ENCODE data around the gene ALG10. TPM values are rescaled to one million over a fixed set of nuclear protein-coding genes. Genes with fewer than 3 reads are reported as not detected.
"Not testable (repeated sequence)": the region's sequence is repeated elsewhere in the genome, so short reads cannot be mapped to it uniquely, and the experiment has no call there.

Gene ALG10
- total and polyA plus RNA-seq, 4 donors: 2.3 to 6.5 (median 4.8) TPM

GRCh38 chr12:34021071-34021470, 1.2 kb upstream of the ALG10 start:
- H3K9me3 ChIP-seq (ENCODE audit: control insufficient read depth, low read length): no peaks in the 10 kb centered on the region
- no peak overlapping the region for H3K4me3 ChIP-seq (ENCODE audit: low read length in 2 of 2)
- 87 to 90% methylated on average over 1 of the region's 1 CpG for WGBS, 2 donors
- DNase-seq (no peak), ATAC-seq (ENCODE audit: low FRiP score) (no peak)
- intact Hi-C loops (cut with DNase I): loop anchor here (5.0 kb wide), 1 partner anchor 1264 kb away; the partner anchor contains the start of gene YARS2 (in 2 of the 2)
- H3K36me3 ChIP-seq (ENCODE audit: control insufficient read depth in 1 of 2, insufficient read depth in 2 of 2, low read length in 1 of 2): no peaks in the 10 kb centered on the region
- no peaks in the 10 kb centered on the region for H3K27me3 ChIP-seq (ENCODE audit: control insufficient read depth in 1 of 2, insufficient read depth in 2 of 2, low read length in 1 of 2)
- no peaks in the 10 kb centered on the region for H3K4me1 ChIP-seq (ENCODE audit: control insufficient read depth in 1 of 2, insufficient read depth in 2 of 2, low read length in 2 of 2)
- H3K27ac ChIP-seq (ENCODE audit: low read depth in 1 of 2, low read length in 2 of 2): no peak overlapping the region

DNA sequence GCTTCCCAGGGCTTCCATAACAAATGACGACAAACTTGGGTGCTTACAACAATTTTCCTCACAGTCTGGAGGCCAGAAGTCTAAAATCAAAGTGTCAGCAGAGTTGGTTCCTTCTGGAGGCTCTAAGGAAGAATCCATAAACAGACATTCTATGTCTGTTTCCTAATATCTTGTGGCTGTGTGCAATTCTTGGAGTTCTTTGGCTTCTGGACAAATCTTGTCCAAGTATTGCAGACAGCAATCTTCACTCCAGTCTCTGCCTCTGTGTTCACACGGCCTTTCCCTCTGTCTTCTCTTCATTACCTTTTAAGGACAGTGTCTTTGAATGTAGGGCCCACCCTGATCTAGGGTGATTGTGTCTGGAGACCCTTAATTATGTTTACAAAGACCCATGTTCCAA, 5.4 kb downstream of the ALG10 start:
- H3K27ac ChIP-seq (ENCODE audit: low read depth in 1 of 2, low read length in 2 of 2); ATAC-seq (ENCODE audit: low FRiP score); H3K36me3 ChIP-seq (ENCODE audit: control insufficient read depth in 1 of 2, insufficient read depth in 2 of 2, low read length in 1 of 2); H3K27me3 ChIP-seq (ENCODE audit: control insufficient read depth in 1 of 2, insufficient read depth in 2 of 2, low read length in 1 of 2); H3K9me3 ChIP-seq (ENCODE audit: control insufficient read depth, low read length); intact Hi-C loops (cut with DNase I); DNase-seq; H3K4me1 ChIP-seq (ENCODE audit: control insufficient read depth in 1 of 2, insufficient read depth in 2 of 2, low read length in 2 of 2); H3K4me3 ChIP-seq (ENCODE audit: low read length in 2 of 2): not testable (repeated sequence)
- WGBS, 2 donors: 76 to 78% methylated on average over 2 of the region's 2 CpGs

DNA sequence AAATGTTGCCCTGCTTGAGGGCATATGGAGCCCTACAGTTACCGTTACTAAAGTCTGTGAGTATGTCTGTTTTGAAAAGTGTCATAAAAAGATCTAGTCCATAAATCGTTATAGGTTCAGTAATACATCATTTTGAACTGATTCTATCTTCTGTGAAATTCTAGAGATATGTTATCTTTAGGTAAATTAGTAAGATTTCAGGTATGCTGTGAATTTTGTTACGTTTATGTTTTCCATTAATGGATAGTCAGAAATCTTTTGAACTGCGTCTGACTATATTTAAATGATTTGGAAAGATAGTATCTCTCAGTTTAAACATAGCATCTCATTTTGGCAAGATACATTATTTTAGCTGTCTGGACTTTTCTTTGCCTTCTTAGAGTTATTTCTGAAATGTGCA, 8.3 kb downstream of the ALG10 start:
- H3K4me1 ChIP-seq (ENCODE audit: control insufficient read depth in 1 of 2, insufficient read depth in 2 of 2, low read length in 2 of 2): no peaks in the 10 kb centered on the region
- WGBS, 2 donors: 51 to 60% methylated on average over 4 of the region's 4 CpGs
- H3K36me3 ChIP-seq (ENCODE audit: control insufficient read depth in 1 of 2, insufficient read depth in 2 of 2, low read length in 1 of 2): no peaks in the 10 kb centered on the region
- H3K27ac ChIP-seq (ENCODE audit: low read depth in 1 of 2, low read length in 2 of 2): no peak overlapping the region
- intact Hi-C loops (cut with DNase I): no loop called here
- no peaks in the 10 kb centered on the region for H3K27me3 ChIP-seq (ENCODE audit: control insufficient read depth in 1 of 2, insufficient read depth in 2 of 2, low read length in 1 of 2)
- DNase-seq (no peak), ATAC-seq (ENCODE audit: low FRiP score) (no peak)
- no peak overlapping the region for H3K4me3 ChIP-seq (ENCODE audit: low read length in 2 of 2)
- H3K9me3 ChIP-seq (ENCODE audit: control insufficient read depth, low read length): no peaks in the 10 kb centered on the region

- no peak overlapping the region for H3K27ac ChIP-seq (ENCODE audit: low read depth in 1 of 2, low read length in 2 of 2)
- ATAC-seq (ENCODE audit: low FRiP score): no peak
- intact Hi-C loops (cut with DNase I): no loop called here
Measured at GRCh38 chr12:34033628-34034296, 11.5 kb downstream of the ALG10 start.

DNA sequence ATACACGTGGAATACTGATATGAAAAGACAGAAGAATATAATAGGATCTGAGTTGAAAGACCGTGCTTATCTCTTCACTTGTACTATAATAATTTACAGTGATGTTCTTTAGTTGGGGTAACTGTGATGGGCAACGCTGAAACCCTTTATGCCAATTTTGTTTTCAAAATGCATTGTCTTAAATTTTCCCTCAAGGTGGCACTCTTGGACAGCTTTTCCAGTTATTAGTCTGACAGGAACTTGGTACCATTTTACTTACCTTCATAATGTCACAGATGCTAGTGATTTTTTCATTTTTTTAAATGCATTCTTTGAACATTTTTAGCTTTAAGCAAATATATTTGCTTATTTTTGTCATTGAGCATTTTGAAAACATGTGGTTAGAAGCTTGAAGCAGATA, 16.1 kb downstream of the ALG10 start:
- DNase-seq; H3K9me3 ChIP-seq (ENCODE audit: control insufficient read depth, low read length); H3K4me3 ChIP-seq (ENCODE audit: low read length in 2 of 2); H3K27me3 ChIP-seq (ENCODE audit: control insufficient read depth in 1 of 2, insufficient read depth in 2 of 2, low read length in 1 of 2); H3K27ac ChIP-seq (ENCODE audit: low read depth in 1 of 2, low read length in 2 of 2); ATAC-seq (ENCODE audit: low FRiP score); H3K4me1 ChIP-seq (ENCODE audit: control insufficient read depth in 1 of 2, insufficient read depth in 2 of 2, low read length in 2 of 2); H3K36me3 ChIP-seq (ENCODE audit: control insufficient read depth in 1 of 2, insufficient read depth in 2 of 2, low read length in 1 of 2); intact Hi-C loops (cut with DNase I): not testable (repeated sequence)
- 75 to 81% methylated on average over 3 of the region's 3 CpGs for WGBS, 2 donors

More at GRCh38 chr12:34033628-34034296, 11.5 kb downstream of the ALG10 start:
- Histone ChIP-seq H3K36me3 (ENCODE audit: control insufficient read depth in 1 of 2, insufficient read depth in 2 of 2, low read length in 1 of 2) (no peaks in the 10 kb centered on the region), H3K27me3 (ENCODE audit: control insufficient read depth in 1 of 2, insufficient read depth in 2 of 2, low read length in 1 of 2) (no peaks in the 10 kb centered on the region), H3K4me3 (ENCODE audit: low read length in 2 of 2) (no peak overlapping the region), H3K4me1 (ENCODE audit: control insufficient read depth in 1 of 2, insufficient read depth in 2 of 2, low read length in 2 of 2) (no peaks in the 10 kb centered on the region), H3K9me3 (ENCODE audit: control insufficient read depth, low read length) (no peaks in the 10 kb centered on the region)
- 23 to 30% methylated on average over 1 of the region's 1 CpG for WGBS, 2 donors
- no peak for DNase-seq

GRCh38 chr12:34046570-34046969, 24.3 kb downstream of the ALG10 start:
- Histone ChIP-seq H3K27ac (ENCODE audit: low read depth in 1 of 2, low read length in 2 of 2) (no peak overlapping the region), H3K27me3 (ENCODE audit: control insufficient read depth in 1 of 2, insufficient read depth in 2 of 2, low read length in 1 of 2) (no peaks in the 10 kb centered on the region), H3K4me3 (ENCODE audit: low read length in 2 of 2) (no peak overlapping the region), H3K4me1 (ENCODE audit: control insufficient read depth in 1 of 2, insufficient read depth in 2 of 2, low read length in 2 of 2) (no peaks in the 10 kb centered on the region), H3K36me3 (ENCODE audit: control insufficient read depth in 1 of 2, insufficient read depth in 2 of 2, low read length in 1 of 2) (no peaks in the 10 kb centered on the region), H3K9me3 (ENCODE audit: control insufficient read depth, low read length) (no peaks in the 10 kb centered on the region)
- DNase-seq (no peak), ATAC-seq (ENCODE audit: low FRiP score) (no peak)
- intact Hi-C loops (cut with DNase I): no loop called here

DNA sequence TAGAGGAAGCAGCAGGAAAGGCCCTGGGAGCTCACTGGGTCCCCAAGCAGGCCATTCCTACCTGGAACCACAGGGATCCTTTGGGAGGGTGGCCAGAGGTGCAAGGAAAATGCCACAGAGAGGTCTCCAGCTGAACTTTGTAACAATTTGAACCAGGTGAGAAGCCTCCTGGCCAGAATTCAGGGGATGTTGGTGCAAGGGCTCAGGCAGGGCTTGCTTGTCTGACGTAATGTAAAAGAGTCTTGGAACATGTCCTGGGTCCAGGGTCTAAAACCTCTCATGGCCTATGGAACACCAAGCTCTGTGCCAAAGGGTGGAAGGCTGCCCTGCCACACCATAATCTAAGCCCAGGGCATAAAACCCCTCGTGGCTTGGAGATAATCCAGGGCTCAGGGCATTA, 25.6 kb downstream of the ALG10 start:
- intact Hi-C loops (cut with DNase I); H3K27ac ChIP-seq (ENCODE audit: low read depth in 1 of 2, low read length in 2 of 2); DNase-seq; H3K27me3 ChIP-seq (ENCODE audit: control insufficient read depth in 1 of 2, insufficient read depth in 2 of 2, low read length in 1 of 2); H3K9me3 ChIP-seq (ENCODE audit: control insufficient read depth, low read length); H3K36me3 ChIP-seq (ENCODE audit: control insufficient read depth in 1 of 2, insufficient read depth in 2 of 2, low read length in 1 of 2); H3K4me1 ChIP-seq (ENCODE audit: control insufficient read depth in 1 of 2, insufficient read depth in 2 of 2, low read length in 2 of 2); ATAC-seq (ENCODE audit: low FRiP score); H3K4me3 ChIP-seq (ENCODE audit: low read length in 2 of 2): not testable (repeated sequence)
- WGBS, 2 donors: 67 to 74% methylated on average over 2 of the region's 2 CpGs

DNA sequence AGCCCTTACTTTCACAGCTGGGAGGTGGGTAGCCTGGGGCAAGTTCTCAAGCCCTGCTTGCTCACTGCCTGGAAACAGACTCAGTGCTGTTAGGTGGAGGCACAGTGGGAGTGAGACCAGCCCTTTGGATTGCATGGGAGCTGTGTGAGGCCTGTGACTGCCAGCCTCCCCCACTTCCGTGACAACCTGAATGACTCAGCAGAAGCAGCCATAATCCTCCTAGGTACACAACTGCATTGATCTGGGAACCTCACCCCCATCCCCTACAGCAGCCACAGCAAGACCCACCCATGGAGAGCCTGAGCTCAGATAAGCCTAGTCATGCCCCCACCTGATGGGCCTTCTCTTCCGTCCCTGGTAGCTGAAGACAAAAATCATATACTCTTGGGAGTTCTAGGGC, 26.4 kb downstream of the ALG10 start:
- Histone ChIP-seq H3K9me3 (ENCODE audit: control insufficient read depth, low read length) (no peaks in the 10 kb centered on the region), H3K4me3 (ENCODE audit: low read length in 2 of 2) (no peak overlapping the region), H3K27ac (ENCODE audit: low read depth in 1 of 2, low read length in 2 of 2) (no peak overlapping the region), H3K36me3 (ENCODE audit: control insufficient read depth in 1 of 2, insufficient read depth in 2 of 2, low read length in 1 of 2) (no peaks in the 10 kb centered on the region), H3K27me3 (ENCODE audit: control insufficient read depth in 1 of 2, insufficient read depth in 2 of 2, low read length in 1 of 2) (no peaks in the 10 kb centered on the region), H3K4me1 (ENCODE audit: control insufficient read depth in 1 of 2, insufficient read depth in 2 of 2, low read length in 2 of 2) (no peaks in the 10 kb centered on the region)
- 93 to 100% methylated on average over 2 of the region's 2 CpGs for WGBS, 2 donors
- intact Hi-C loops (cut with DNase I): no loop called here
- DNase-seq (no peak), ATAC-seq (ENCODE audit: low FRiP score) (no peak)

DNA sequence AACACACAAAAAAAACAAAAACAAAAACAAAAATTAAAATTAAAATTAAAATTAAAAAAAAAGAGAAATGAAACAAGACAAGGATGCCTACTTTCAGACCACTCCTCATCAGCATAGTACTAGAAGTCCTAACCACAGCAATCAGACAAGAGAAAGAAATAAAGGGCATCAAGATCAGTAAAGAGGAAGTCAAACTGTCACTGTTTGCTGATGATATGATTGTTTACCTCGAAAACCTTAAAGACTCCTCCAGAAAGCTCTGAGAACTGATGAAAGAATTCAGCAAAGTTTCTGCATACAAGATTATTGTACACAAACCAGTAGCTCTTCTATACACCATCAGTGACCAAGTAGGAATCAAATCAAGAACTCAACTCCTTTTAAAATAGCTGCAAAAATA, 29.2 kb downstream of the ALG10 start:
- WGBS, 2 donors: 65 to 70% methylated on average over 1 of the region's 1 CpG
- Histone ChIP-seq H3K36me3 (ENCODE audit: control insufficient read depth in 1 of 2, insufficient read depth in 2 of 2, low read length in 1 of 2) (no peaks in the 10 kb centered on the region), H3K4me3 (ENCODE audit: low read length in 2 of 2) (no peak overlapping the region), H3K27me3 (ENCODE audit: control insufficient read depth in 1 of 2, insufficient read depth in 2 of 2, low read length in 1 of 2) (no peaks in the 10 kb centered on the region), H3K27ac (ENCODE audit: low read depth in 1 of 2, low read length in 2 of 2) (no peak overlapping the region), H3K9me3 (ENCODE audit: control insufficient read depth, low read length) (peaks cover 1% of the 10 kb centered on the region), H3K4me1 (ENCODE audit: control insufficient read depth in 1 of 2, insufficient read depth in 2 of 2, low read length in 2 of 2) (no peaks in the 10 kb centered on the region)
- intact Hi-C loops (cut with DNase I): no loop called here
- ATAC-seq (ENCODE audit: low FRiP score): no peak
- DNase-seq: no peak
